Measurements from ENCODE around the gene MOGAT3.

- TF ChIP-seq CTCF (IDR thresholded peaks at IDR 0.05; ENCODE audit: poor library complexity) (no peak), EZH2phosphoT487 (IDR thresholded peaks at IDR 0.05; ENCODE audit: low read depth, severe bottlenecking, unreplicated experiment) (no peak)
These were observed 25.2 kb downstream of the MOGAT3 start for GRCh38 chr7:101175664-101176063.
